ENCODE results near the gene P3H1.
"Not testable (repeated sequence)": the region's sequence is repeated elsewhere in the genome, so short reads cannot be mapped to it uniquely, and the experiment has no call there.

P3H1 gene, protein sequence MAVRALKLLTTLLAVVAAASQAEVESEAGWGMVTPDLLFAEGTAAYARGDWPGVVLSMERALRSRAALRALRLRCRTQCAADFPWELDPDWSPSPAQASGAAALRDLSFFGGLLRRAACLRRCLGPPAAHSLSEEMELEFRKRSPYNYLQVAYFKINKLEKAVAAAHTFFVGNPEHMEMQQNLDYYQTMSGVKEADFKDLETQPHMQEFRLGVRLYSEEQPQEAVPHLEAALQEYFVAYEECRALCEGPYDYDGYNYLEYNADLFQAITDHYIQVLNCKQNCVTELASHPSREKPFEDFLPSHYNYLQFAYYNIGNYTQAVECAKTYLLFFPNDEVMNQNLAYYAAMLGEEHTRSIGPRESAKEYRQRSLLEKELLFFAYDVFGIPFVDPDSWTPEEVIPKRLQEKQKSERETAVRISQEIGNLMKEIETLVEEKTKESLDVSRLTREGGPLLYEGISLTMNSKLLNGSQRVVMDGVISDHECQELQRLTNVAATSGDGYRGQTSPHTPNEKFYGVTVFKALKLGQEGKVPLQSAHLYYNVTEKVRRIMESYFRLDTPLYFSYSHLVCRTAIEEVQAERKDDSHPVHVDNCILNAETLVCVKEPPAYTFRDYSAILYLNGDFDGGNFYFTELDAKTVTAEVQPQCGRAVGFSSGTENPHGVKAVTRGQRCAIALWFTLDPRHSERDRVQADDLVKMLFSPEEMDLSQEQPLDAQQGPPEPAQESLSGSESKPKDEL

DNA sequence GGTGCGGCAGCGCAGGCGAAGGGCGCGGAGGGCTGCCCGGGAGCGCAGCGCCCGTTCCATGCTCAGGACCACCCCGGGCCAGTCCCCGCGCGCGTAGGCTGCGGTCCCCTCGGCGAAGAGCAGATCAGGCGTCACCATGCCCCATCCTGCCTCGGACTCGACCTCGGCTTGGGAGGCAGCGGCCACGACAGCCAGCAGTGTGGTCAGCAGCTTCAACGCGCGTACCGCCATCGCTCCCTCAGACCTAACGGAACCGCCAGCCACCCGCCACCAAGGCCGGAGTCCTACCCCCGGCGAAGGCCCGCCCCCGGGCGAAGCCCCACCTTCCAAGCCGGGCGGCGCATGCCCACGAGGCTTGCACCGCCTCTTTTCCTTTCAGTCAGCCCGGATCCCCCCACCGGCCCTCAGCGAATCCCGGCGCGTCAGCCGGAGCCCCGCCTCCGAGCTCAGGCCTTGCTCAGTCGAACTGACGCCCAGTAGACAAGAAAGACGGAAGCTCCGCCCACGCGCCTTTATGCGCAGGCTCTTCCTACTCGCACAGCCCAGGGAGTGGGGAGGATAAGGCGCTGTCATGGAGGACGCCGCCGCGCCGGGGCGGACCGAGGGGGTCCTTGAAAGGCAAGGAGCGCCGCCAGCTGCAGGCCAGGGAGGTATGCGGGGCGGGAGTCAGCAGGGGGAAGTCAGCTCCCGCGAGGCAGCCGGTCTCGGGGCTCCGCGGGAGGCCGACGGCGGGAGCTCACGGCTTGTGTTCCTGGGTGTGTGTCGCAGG is at the start of gene P3H1, which contains the start of gene C1orf50:
TSS of gene P3H1 (minus strand) at position 288 of the 769 bp plus-strand sequence. CDS start at position 231, 57 bp downstream.
TSS of gene C1orf50 (plus strand) at position 509 of the 769 bp plus-strand sequence. CDS start at position 572, 63 bp downstream.
- peak; percentile 98 for DNase-seq

GRCh38 chr1:42815941-42816584 is 49.2 kb upstream of the P3H1 start:
- peak; percentile 52 for DNase-seq

DNA sequence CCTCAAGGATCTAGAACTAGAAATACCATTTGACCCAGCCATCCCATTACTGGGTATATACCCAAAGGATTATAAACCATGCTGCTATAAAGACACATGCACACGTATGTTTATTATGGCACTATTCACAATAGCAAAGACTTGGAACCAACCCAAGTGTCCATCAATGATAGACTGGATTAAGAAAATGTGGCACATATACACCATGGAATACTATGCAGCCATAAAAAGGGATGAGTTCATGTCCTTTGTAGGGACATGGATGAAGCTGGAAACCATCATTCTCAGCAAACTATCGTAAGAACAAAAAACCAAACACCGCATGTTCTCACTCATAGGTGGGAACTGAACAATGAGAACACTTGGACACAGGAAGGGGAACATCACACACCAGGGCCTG is 48.0 kb upstream of the P3H1 start:
- not testable (repeated sequence) for DNase-seq

DNA sequence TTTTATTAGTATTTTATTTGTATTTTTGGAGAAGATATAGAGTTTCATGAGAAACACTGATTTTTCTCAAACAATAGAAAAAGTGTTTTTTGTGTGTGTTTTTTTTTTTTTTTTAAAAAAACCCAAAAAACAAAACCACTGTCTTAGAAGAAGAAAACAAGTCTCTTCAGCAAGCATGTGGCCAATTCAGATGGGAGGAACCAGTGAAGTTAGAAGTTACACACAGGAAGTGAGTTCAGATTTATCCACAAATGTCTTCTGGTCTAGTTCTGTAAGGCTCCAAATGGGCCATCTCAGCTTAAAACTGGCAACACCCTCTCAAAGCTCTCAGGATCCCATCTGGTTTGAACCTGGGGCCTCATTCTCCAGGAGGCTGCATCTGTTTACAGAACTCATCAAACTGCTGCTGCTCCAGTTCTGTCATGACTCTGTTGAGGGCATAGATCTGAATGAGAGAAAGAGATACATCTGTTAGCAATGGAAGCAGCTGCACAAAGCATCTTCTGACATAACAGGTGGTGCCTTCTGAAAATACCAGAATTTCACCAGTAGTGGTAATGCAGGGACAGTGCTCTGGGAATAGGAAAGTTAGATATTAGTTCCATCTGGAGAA is 40.3 kb upstream of the P3H1 start:
- peak; percentile 92 for DNase-seq

DNA sequence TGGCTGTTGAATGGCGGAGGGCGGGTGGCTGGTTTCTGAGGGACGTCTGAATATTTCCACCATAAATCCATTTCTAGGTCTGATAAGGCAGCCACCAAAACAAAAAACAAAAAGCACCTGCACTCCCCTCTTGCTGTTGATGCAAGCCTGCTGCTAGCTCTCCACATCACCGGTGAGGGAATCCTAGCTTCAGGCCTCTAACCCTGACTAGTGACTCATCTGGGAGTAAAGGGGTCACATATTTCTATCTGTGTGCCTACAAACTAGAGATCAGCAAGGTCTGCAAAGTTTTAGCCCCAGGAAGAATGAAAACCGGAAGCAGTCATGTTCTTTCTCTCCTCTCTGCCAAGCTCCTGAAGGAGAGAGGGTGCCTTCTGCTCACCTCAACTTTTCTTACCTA is 39.8 kb upstream of the P3H1 start:
- DNase-seq = no peak

- no peak for DNase-seq
Observed at GRCh38 chr1:42806171-42806570, 39.3 kb upstream of the P3H1 start.

- DNase-seq = no peak
Observed at GRCh38 chr1:42801832-42802473, 35.1 kb upstream of the P3H1 start.

- DNase-seq = no peak
Observed at GRCh38 chr1:42797979-42798378, 31.2 kb upstream of the P3H1 start.

- DNase-seq = no peak
Observed at GRCh38 chr1:42797414-42797813, 30.6 kb upstream of the P3H1 start.

DNA sequence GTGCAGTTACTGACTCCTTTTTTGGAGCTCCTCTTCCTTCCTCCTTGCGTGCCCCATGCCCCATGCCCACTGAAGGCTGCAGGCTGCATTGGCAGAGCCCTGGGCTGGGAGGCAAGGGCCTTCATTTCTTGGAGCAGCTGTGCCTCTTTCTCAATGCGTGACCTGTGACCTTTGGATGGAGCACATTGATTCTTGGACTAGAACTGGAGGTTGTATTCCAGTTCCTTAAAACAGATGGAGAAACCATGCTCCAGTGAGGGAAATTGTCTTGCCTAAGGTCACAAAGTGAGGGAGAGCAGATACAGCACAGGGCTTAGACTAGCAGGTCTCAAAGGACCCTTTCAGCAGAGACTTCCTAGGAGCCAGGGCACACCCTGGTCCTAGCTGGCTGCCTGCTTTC is 27.0 kb upstream of the P3H1 start:
- no peak for DNase-seq

GRCh38 chr1:42788021-42788420 is 21.2 kb upstream of the P3H1 start:
- no peak for DNase-seq

GRCh38 chr1:42786097-42786496 is 19.3 kb upstream of the P3H1 start:
- no peak for DNase-seq

DNA sequence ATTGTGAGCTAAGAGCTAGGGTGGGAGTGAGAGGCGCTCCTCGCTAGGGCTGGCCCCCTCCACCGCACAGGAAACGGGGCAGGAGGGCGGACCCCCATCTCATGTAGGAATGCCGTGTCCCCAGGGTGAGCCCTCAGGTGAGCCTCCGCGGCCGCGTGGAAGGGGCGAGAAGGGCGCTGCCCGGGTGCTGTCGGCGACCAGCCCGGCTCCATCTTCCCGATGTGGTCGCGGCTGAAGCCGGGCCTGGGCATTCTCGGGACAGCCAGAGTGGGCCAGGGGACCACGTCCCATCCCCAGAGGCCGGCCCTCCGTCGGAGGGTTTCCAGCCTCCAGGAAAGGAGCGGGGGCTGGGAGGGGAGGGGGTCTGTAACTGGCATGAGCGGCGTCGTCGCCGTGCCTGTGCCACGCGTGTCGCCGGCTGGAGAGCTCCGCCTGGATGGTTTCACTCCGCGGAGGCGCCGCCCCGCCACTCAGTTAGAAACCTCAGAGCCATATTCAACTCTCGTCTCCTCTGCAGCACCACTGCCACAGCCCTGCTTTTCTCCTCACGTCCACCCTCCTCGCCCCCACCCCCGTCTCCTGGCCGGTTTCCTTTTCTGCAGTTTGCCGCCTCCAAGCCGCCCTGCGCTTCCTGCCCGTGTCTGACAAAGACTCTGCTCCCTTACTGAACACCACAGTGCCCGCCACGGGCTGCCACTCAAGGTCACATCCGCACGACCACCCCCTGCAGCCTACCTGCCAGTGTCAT is 18.3 kb upstream of the P3H1 start, which contains the start of gene TMEM269:
TSS of gene TMEM269 (plus strand) at position 46 of the 748 bp plus-strand sequence. CDS start 4,903 bp downstream, outside the sequence.
- DNase-seq = no peak

GRCh38 chr1:42784547-42784945 is 17.7 kb upstream of the P3H1 start:
- no peak for DNase-seq

DNA sequence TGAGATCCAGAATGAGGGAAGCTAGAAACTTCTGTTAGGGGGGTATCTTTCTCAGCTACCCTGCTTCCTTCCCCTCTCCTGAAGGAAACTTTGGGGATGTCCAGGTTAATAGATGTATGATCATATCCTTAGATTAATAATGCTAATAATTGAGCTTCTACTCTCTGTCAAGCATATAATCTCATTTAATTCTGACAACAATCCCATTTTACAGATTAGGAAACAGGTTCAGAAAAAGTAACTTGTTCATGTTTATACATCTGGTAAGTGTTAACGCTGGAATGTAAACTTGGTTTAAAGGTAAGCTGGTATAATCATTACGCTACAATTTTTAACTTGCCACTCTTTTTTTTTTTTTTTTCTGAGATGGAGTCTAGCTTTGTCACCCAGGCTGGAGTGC is 16.3 kb upstream of the P3H1 start:
- no peak for DNase-seq

- DNase-seq = no peak
Observed at GRCh38 chr1:42780176-42780575, 13.3 kb upstream of the P3H1 start.

- DNase-seq = no peak
Observed at GRCh38 chr1:42779725-42780124, 12.9 kb upstream of the P3H1 start.

GRCh38 chr1:42777852-42778251 is 11.0 kb upstream of the P3H1 start:
- peak; percentile 60 for DNase-seq

DNA sequence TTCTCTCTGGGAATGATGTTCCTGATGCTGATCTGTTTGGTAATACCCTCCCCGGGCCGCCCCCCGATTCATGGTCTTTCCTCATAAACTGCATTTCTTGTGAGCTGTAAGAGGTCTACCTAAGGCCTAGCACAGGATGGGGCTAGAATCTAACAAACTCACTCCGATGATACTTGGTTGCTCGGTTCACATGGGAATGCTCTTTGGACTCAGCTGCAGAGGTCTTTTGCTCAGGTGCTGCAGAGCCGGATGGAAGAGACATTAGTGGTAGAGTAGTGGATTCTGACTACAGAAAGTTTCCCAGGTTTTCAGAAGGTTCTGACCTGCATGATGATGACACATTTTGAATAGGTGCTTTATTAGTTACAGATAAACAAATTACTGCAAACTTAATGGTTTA is 9.7 kb upstream of the P3H1 start:
- DNase-seq = no peak

DNA sequence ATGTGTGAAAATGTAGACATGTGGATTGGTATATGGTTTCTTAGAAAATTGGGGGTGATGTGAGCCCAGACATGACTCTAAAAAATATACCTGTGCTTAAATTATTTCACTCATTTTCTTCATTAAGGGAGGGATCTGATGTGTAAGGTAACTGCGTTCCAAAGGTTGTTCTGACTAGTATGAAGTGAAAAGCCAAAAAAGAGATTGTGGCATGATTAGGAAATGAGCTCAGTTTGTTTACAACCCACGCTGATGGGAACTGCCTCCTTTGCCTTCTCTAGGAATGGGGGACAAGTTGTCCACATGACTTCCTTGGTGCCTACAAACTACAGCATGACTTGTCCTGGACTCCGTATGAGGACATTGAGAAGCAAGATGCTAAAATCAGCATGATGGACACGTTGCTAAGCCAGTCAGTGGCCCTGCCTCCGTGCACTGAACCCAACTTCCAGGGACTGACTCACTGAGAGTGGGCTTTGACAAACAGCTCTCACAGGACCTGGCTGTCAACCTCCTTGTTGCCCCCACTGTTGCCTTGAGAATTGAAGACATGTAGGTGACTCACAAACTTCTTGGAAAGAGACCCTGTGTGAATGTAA is 8.2 kb upstream of the P3H1 start:
- DNase-seq = no peak

Measured in NCI-H1694 treated with DMSO at 0.1 percent for 48 hours (cell line).